Smooth muscle cell (in vitro differentiated cells): Measurements from ENCODE around the gene RNF13. TPM values are rescaled to one million over a fixed set of nuclear protein-coding genes. Genes with fewer than 3 reads are reported as not detected.

Experiments used
- DNase-seq: peaks from one replicate; lab custom pipeline; 2025; ENCODE audit not compliant: unreplicated experiment; lab: John Stamatoyannopoulos, UW
- H2AFZ ChIP-seq: fragments of 200-600 bp; sonication (generic); 2 replicates; pipeline ENCODE4 v1.6.0; 2016; ENCODE audit warnings: antibody characterized with exemption, low read depth, mild to moderate bottlenecking
- H3F3A ChIP-seq: fragments of 200-600 bp; sonication (generic); 2 replicates; pipeline ENCODE4 v1.6.0; 2017; ENCODE audit warnings: antibody characterized with exemption, low read depth
- H3K27ac ChIP-seq: fragments of 200-600 bp; sonication (generic); 2 replicates; pipeline ENCODE4 v1.5.1; 2016; ENCODE audit warnings: low read depth, mild to moderate bottlenecking
- H3K27me3 ChIP-seq: fragments of 200-600 bp; sonication (generic); 2 replicates; pipeline ENCODE4 v1.6.1; 2016; ENCODE audit warnings: low read depth, mild to moderate bottlenecking
- H3K36me3 ChIP-seq: fragments of 200-600 bp; sonication (generic); 2 replicates; pipeline ENCODE4 v1.5.1; 2016; ENCODE audit warnings: low read depth
- H3K4me1 ChIP-seq: fragments of 200-600 bp; sonication (generic); 2 replicates; pipeline ENCODE4 v1.5.1; 2016; ENCODE audit warnings: low read depth
- H3K4me2 ChIP-seq: fragments of 200-600 bp; sonication (generic); 2 replicates; pipeline ENCODE4 v1.6.0; 2016; ENCODE audit warnings: mild to moderate bottlenecking
- H3K4me3 ChIP-seq: fragments of 200-600 bp; sonication (generic); 2 replicates; pipeline ENCODE4 v1.5.1; 2016; ENCODE audit warnings: mild to moderate bottlenecking
- H3K79me2 ChIP-seq: fragments of 200-600 bp; sonication (generic); 2 replicates; pipeline ENCODE4 v1.6.0; 2016; ENCODE audit warnings: low read depth, mild to moderate bottlenecking
- H3K9ac ChIP-seq: fragments of 200-600 bp; sonication (generic); 2 replicates; pipeline ENCODE4 v1.6.0; 2016; ENCODE audit warnings: low read depth
- H3K9me3 ChIP-seq: fragments of 200-600 bp; sonication (generic); replicated peaks from 2 replicates; pipeline ENCODE4 v1.5.1; 2016; ENCODE audit warnings: low read depth
- H4K20me1 ChIP-seq: fragments of 200-600 bp; sonication (generic); 2 replicates; pipeline ENCODE4 v1.6.0; 2016; ENCODE audit warnings: low read depth
- CTCF ChIP-seq: fragments of 200-600 bp; sonication (generic); IDR thresholded peaks from 2 replicates; pipeline ENCODE4 v1.5.1; 2017; ENCODE audit warnings: borderline replicate concordance, mild to moderate bottlenecking, antibody characterized with exemption; ENCODE audit not compliant: insufficient read depth, poor library complexity, severe bottlenecking
- WGBS: methylation state at CpG from one replicate; pipeline ENCODE4 v1.1.7; 2016; ENCODE audit warnings: low lambda C conversion rate; 5-methylcytosine and 5-hydroxymethylcytosine counted together
- polyA plus RNA-seq: library from polyadenylated mRNA; unstranded; fragments of >200 nt; fragmentation: Nextera tagmentation; extraction: Ambion mirVana; gene quantifications from 2 replicates; pipeline ENCODE4 v1.2.1, GENCODE V29; 2016
- total RNA-seq: library from RNA; depleted of rRNA; stranded (reverse); fragments of >200 nt; gene quantifications from 2 replicates; pipeline ENCODE4 v1.2.3, GENCODE V29; 2014

RNF13 gene
- total and polyA plus RNA-seq, 2 experiments from 2014 or later: 46.1 to 81.9 TPM

- Histone ChIP-seq H3K9ac (no peak overlapping the region), H3K4me1 (no peaks in the 10 kb centered on the region), H3K4me2 (no peak overlapping the region), H2AFZ (no peak overlapping the region), H3K36me3 (no peaks in the 10 kb centered on the region), H3K9me3 (no peaks in the 10 kb centered on the region), H3K27ac (no peak overlapping the region), H3F3A (no peaks in the 10 kb centered on the region), H3K4me3 (no peak overlapping the region), H3K79me2 (no peaks in the 10 kb centered on the region), H3K27me3 (no peaks in the 10 kb centered on the region), H4K20me1 (no peaks in the 10 kb centered on the region)
- no peak for DNase-seq
- WGBS: 100% methylated on average over 1 of the region's 1 CpG
- TF ChIP-seq CTCF: no peak
Observed at GRCh38 chr3:149998946-149999345, 185.9 kb downstream of the RNF13 start.

- H3K4me3 ChIP-seq: no peak overlapping the region
- H4K20me1 ChIP-seq: no peaks in the 10 kb centered on the region
- H3K27me3 ChIP-seq: no peaks in the 10 kb centered on the region
- TF ChIP-seq CTCF: no peak
- no peaks in the 10 kb centered on the region for H3K9me3 ChIP-seq
- H3K9ac ChIP-seq: no peak overlapping the region
- 93% methylated on average over 4 of the region's 4 CpGs for WGBS
- H3K4me2 ChIP-seq: no peak overlapping the region
- no peaks in the 10 kb centered on the region for H3K79me2 ChIP-seq
- no peak overlapping the region for H3K27ac ChIP-seq
- H3F3A ChIP-seq: no peaks in the 10 kb centered on the region
- H3K36me3 ChIP-seq: no peaks in the 10 kb centered on the region
- no peak for DNase-seq
- no peak overlapping the region for H2AFZ ChIP-seq
- no peaks in the 10 kb centered on the region for H3K4me1 ChIP-seq
Observed at GRCh38 chr3:149999421-149999820, 186.4 kb downstream of the RNF13 start.

- no peak for DNase-seq
- Histone ChIP-seq H3K36me3 (no peaks in the 10 kb centered on the region), H3K27ac (no peak overlapping the region), H3K4me3 (no peak overlapping the region), H3K4me2 (no peak overlapping the region), H4K20me1 (no peaks in the 10 kb centered on the region), H3K9ac (no peak overlapping the region), H3K79me2 (no peaks in the 10 kb centered on the region), H2AFZ (no peak overlapping the region), H3K9me3 (no peaks in the 10 kb centered on the region), H3K27me3 (no peaks in the 10 kb centered on the region), H3F3A (no peaks in the 10 kb centered on the region), H3K4me1 (no peaks in the 10 kb centered on the region)
- no peak for TF ChIP-seq CTCF
Observed at GRCh38 chr3:150000641-150001040, 187.6 kb downstream of the RNF13 start.

GRCh38 chr3:150005243-150006112 lies 192.5 kb downstream of the RNF13 start:
- Histone ChIP-seq H3K27ac (peak overlapping the region; percentile 30), H3F3A (no peaks in the 10 kb centered on the region), H3K4me2 (peak overlapping the region; percentile 22), H3K79me2 (no peaks in the 10 kb centered on the region), H3K4me1 (no peaks in the 10 kb centered on the region), H3K9ac (no peak overlapping the region), H2AFZ (no peak overlapping the region), H3K36me3 (no peaks in the 10 kb centered on the region), H3K27me3 (no peaks in the 10 kb centered on the region), H4K20me1 (no peaks in the 10 kb centered on the region), H3K4me3 (no peak overlapping the region), H3K9me3 (no peaks in the 10 kb centered on the region)
- no peak for TF ChIP-seq CTCF
- no peak for DNase-seq
- 75% methylated on average over 4 of the region's 4 CpGs for WGBS
